ENCODE results near the gene MMP21. TPM values are rescaled to one million over a fixed set of nuclear protein-coding genes. Genes with fewer than 3 reads are reported as not detected.

The MMP21 gene
- total and polyA plus RNA-seq, 2 of the 13 experiments (the other 11 are each of a cell fraction or from before 2014, with no cell fraction given): not detected

DNA sequence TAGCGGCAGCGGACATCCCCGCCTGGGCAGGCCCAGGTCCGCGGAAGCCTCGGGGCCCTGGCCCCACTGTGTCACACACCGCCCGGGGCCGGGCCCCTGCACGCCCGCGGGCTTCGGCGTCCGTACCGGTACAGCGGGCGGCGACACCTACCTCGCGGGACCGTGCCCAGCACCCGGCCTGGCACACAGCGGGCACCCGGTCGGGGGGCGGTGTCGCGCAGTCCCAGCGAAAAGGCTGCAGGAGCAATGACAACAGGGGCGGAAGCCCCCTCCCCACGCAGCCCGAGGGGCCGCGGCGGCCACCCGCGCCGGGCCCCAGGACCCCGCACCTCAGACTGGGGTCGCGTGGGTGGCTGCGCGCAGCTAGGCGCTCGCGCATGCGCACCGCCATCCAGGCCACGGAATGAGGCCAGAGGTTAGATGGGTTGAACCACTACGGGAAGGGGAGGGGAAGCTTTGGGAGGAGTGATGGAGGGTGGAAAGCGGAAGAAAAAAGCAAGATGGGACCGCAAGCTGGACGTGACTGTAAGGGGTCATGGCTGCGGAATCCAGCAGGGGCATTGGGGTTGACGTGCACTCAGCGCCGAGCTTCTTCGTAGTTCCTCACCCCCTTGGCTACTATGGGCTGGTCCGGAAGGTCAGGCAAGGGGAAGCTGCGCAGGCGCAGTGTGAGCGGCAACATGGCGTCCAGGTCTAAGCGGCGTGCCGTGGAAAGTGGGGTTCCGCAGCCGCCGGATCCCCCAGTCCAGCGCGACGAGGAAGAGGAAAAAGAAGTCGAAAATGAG, 47.4 kb upstream of the MMP21 start, which contains the start of the genes BCCIP and UROS (continued):
- TF ChIP-seq, protein P1, sequence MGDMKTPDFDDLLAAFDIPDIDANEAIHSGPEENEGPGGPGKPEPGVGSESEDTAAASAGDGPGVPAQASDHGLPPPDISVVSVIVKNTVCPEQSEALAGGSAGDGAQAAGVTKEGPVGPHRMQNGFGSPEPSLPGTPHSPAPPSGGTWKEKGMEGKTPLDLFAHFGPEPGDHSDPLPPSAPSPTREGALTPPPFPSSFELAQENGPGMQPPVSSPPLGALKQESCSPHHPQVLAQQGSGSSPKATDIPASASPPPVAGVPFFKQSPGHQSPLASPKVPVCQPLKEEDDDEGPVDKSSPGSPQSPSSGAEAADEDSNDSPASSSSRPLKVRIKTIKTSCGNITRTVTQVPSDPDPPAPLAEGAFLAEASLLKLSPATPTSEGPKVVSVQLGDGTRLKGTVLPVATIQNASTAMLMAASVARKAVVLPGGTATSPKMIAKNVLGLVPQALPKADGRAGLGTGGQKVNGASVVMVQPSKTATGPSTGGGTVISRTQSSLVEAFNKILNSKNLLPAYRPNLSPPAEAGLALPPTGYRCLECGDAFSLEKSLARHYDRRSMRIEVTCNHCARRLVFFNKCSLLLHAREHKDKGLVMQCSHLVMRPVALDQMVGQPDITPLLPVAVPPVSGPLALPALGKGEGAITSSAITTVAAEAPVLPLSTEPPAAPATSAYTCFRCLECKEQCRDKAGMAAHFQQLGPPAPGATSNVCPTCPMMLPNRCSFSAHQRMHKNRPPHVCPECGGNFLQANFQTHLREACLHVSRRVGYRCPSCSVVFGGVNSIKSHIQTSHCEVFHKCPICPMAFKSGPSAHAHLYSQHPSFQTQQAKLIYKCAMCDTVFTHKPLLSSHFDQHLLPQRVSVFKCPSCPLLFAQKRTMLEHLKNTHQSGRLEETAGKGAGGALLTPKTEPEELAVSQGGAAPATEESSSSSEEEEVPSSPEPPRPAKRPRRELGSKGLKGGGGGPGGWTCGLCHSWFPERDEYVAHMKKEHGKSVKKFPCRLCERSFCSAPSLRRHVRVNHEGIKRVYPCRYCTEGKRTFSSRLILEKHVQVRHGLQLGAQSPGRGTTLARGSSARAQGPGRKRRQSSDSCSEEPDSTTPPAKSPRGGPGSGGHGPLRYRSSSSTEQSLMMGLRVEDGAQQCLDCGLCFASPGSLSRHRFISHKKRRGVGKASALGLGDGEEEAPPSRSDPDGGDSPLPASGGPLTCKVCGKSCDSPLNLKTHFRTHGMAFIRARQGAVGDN (CRISPR knock-in tag; IDR thresholded peaks at IDR 0.05): peak; percentile 83
- no peak for TF ChIP-seq ZNF816 (CRISPR knock-in tag; IDR thresholded peaks at IDR 0.05; ENCODE audit: borderline replicate concordance)
- TF ChIP-seq ZFP37 (CRISPR knock-in tag; IDR thresholded peaks at IDR 0.05; ENCODE audit: borderline replicate concordance): no peak
- TF ChIP-seq ZNF251 (CRISPR knock-in tag; IDR thresholded peaks at IDR 0.05): no peak
- TF ChIP-seq, protein P2, sequence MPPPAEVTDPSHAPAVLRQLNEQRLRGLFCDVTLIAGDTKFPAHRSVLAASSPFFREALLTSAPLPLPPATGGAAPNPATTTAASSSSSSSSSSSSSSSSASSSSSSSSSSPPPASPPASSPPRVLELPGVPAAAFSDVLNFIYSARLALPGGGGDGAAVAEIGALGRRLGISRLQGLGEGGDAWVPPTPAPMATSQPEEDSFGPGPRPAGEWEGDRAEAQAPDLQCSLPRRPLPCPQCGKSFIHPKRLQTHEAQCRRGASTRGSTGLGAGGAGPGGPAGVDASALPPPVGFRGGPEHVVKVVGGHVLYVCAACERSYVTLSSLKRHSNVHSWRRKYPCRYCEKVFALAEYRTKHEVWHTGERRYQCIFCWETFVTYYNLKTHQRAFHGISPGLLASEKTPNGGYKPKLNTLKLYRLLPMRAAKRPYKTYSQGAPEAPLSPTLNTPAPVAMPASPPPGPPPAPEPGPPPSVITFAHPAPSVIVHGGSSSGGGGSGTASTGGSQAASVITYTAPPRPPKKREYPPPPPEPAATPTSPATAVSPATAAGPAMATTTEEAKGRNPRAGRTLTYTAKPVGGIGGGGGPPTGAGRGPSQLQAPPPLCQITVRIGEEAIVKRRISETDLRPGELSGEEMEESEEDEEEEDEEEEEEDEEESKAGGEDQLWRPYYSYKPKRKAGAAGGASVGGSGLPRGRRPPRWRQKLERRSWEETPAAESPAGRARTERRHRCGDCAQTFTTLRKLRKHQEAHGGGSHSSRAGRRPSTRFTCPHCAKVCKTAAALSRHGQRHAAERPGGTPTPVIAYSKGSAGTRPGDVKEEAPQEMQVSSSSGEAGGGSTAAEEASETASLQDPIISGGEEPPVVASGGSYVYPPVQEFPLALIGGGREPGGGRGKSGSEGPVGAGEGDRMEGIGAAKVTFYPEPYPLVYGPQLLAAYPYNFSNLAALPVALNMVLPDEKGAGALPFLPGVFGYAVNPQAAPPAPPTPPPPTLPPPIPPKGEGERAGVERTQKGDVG (CRISPR knock-in tag; IDR thresholded peaks at IDR 0.05; ENCODE audit: borderline replicate concordance): no peak
- TF ChIP-seq TMF1 (CRISPR knock-in tag; IDR thresholded peaks at IDR 0.05; ENCODE audit: low read depth): 0 out of 2 replicates have a peak, but pooled peaks have one; percentile 81
- peak; percentile 58; the same call in 1 of the 2 replicates for TF ChIP-seq ATF7-NPFF (CRISPR knock-in tag; IDR thresholded peaks at IDR 0.05; ENCODE audit: low read depth)
- TF ChIP-seq ZNF761 (CRISPR knock-in tag; conservative IDR thresholded peaks at IDR 0.05): no peak
- 0 out of 2 replicates have a peak, but pooled peaks have one; percentile 30 for TF ChIP-seq ZFYVE20 (CRISPR knock-in tag; IDR thresholded peaks at IDR 0.05; ENCODE audit: borderline replicate concordance, low read depth)
- TF ChIP-seq NR1H2 (CRISPR knock-in tag; IDR thresholded peaks at IDR 0.05; ENCODE audit: borderline replicate concordance, low read depth): no peak
- TF ChIP-seq, protein P3, sequence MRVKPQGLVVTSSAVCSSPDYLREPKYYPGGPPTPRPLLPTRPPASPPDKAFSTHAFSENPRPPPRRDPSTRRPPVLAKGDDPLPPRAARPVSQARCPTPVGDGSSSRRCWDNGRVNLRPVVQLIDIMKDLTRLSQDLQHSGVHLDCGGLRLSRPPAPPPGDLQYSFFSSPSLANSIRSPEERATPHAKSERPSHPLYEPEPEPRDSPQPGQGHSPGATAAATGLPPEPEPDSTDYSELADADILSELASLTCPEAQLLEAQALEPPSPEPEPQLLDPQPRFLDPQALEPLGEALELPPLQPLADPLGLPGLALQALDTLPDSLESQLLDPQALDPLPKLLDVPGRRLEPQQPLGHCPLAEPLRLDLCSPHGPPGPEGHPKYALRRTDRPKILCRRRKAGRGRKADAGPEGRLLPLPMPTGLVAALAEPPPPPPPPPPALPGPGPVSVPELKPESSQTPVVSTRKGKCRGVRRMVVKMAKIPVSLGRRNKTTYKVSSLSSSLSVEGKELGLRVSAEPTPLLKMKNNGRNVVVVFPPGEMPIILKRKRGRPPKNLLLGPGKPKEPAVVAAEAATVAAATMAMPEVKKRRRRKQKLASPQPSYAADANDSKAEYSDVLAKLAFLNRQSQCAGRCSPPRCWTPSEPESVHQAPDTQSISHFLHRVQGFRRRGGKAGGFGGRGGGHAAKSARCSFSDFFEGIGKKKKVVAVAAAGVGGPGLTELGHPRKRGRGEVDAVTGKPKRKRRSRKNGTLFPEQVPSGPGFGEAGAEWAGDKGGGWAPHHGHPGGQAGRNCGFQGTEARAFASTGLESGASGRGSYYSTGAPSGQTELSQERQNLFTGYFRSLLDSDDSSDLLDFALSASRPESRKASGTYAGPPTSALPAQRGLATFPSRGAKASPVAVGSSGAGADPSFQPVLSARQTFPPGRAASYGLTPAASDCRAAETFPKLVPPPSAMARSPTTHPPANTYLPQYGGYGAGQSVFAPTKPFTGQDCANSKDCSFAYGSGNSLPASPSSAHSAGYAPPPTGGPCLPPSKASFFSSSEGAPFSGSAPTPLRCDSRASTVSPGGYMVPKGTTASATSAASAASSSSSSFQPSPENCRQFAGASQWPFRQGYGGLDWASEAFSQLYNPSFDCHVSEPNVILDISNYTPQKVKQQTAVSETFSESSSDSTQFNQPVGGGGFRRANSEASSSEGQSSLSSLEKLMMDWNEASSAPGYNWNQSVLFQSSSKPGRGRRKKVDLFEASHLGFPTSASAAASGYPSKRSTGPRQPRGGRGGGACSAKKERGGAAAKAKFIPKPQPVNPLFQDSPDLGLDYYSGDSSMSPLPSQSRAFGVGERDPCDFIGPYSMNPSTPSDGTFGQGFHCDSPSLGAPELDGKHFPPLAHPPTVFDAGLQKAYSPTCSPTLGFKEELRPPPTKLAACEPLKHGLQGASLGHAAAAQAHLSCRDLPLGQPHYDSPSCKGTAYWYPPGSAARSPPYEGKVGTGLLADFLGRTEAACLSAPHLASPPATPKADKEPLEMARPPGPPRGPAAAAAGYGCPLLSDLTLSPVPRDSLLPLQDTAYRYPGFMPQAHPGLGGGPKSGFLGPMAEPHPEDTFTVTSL (CRISPR knock-in tag; IDR thresholded peaks at IDR 0.05; ENCODE audit: borderline replicate concordance): no peak
- no peak for TF ChIP-seq MAFK (conservative IDR thresholded peaks at IDR 0.05 in 1 of 2, IDR thresholded peaks at IDR 0.05 in 1 of 2; ENCODE audit: low read length in 2 of 2)
- no peak for TF ChIP-seq NFE2 (CRISPR knock-in tag; IDR thresholded peaks at IDR 0.05)
- TF ChIP-seq ZNF562 (CRISPR knock-in tag; IDR thresholded peaks at IDR 0.05; ENCODE audit: borderline replicate concordance): no peak
- no peak for TF ChIP-seq GTF3A (CRISPR knock-in tag; conservative IDR thresholded peaks at IDR 0.05)
